Measurements from ENCODE around the gene MORN2. TPM values are rescaled to one million over a fixed set of nuclear protein-coding genes. Genes with fewer than 3 reads are reported as not detected.

The MORN2 gene
- total RNA-seq, 1 experiment from 2014 or later: 24.4 TPM

GRCh38 chr2:38829971-38830370, 45.8 kb upstream of the MORN2 start:
- no peak overlapping the region for H3K4me3 ChIP-seq (ENCODE audit: low read length)
- H3K9me2 ChIP-seq (replicated peaks; ENCODE audit: low read length): no peaks in the 10 kb centered on the region
- TF ChIP-seq EZH2phosphoT487 (IDR thresholded peaks at IDR 0.05; ENCODE audit: borderline replicate concordance, low read length): no peak
- TF ChIP-seq, protein P1, sequence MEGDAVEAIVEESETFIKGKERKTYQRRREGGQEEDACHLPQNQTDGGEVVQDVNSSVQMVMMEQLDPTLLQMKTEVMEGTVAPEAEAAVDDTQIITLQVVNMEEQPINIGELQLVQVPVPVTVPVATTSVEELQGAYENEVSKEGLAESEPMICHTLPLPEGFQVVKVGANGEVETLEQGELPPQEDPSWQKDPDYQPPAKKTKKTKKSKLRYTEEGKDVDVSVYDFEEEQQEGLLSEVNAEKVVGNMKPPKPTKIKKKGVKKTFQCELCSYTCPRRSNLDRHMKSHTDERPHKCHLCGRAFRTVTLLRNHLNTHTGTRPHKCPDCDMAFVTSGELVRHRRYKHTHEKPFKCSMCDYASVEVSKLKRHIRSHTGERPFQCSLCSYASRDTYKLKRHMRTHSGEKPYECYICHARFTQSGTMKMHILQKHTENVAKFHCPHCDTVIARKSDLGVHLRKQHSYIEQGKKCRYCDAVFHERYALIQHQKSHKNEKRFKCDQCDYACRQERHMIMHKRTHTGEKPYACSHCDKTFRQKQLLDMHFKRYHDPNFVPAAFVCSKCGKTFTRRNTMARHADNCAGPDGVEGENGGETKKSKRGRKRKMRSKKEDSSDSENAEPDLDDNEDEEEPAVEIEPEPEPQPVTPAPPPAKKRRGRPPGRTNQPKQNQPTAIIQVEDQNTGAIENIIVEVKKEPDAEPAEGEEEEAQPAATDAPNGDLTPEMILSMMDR (conservative IDR thresholded peaks at IDR 0.05; ENCODE audit: low read depth, low read length): no peak
- TF ChIP-seq EZH2 (IDR thresholded peaks at IDR 0.05; ENCODE audit: low read length, unreplicated experiment): no peak
- H3K27me3 ChIP-seq (ENCODE audit: low read length): no peaks in the 10 kb centered on the region
- H3K79me2 ChIP-seq (ENCODE audit: low read length): no peaks in the 10 kb centered on the region
- ATAC-seq (no peak), DNase-seq (no peak)
- no peak overlapping the region for H3K9ac ChIP-seq (ENCODE audit: low read length)
- no peak overlapping the region for H2AFZ ChIP-seq (ENCODE audit: low read length)
- no peaks in the 10 kb centered on the region for H4K20me1 ChIP-seq (ENCODE audit: low read length)
- H3K4me2 ChIP-seq (ENCODE audit: low read length): no peak overlapping the region
- peaks cover 8% of the 10 kb centered on the region; the same call in 1 of the 2 replicates for H3K4me1 ChIP-seq (ENCODE audit: insufficient read depth, low read length)
- H3K27ac ChIP-seq (ENCODE audit: low read length): no peak overlapping the region
- ChIA-PET POLR2A (ENCODE audit: unreplicated experiment) (no interaction called here), CTCF (interaction anchor here (0.5 kb wide), 1 partner anchor 11 kb away, joined by 5 read pairs; no protein-coding TSS in a partner anchor)
- peaks cover 15% of the 10 kb centered on the region; the same call in 1 of the 2 replicates for H3K36me3 ChIP-seq (ENCODE audit: low read depth, low read length)
- no peaks in the 10 kb centered on the region for H3F3A ChIP-seq (ENCODE audit: low read length, unreplicated experiment)
- BruUV-seq (replicated peaks): no TSS peak
- H3K9me3 ChIP-seq (ENCODE audit: low read length): no peaks in the 10 kb centered on the region
- intact Hi-C loops (cut with micrococcal nuclease): no loop called here

DNA sequence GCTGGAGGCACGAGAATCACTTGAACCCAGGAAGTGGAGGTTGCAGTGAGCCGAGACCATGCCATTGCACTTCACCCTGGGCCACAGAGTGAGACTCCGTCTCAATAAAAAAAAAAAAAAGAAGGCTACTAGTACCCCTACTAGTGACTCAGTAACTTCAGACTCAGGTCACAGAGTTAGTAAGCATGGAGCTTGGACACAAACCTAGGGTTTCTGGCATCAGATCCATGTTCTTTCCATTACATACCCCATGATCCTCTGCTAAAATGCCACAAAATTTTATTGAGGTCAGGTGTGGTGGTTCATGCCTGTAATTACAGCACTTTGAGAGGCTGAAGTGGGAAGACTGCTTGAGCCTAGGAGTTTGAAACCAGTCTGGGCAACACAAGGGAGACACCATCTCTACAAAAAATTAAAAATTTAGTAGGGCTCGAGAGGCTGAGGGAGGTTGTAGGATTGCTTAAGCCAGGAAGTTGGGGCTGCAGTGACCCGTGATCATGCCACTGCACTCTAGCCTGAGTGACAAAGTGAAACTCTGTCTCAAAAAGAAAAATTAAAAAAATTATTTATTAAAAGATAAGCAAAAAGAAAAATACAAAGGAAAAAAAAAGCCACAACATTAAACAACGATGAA, 45.1 kb upstream of the MORN2 start:
- Histone ChIP-seq H3K36me3 (ENCODE audit: low read depth, low read length) (peaks cover 13% of the 10 kb centered on the region; the same call in 1 of the 2 replicates), H4K20me1 (ENCODE audit: low read length) (no peaks in the 10 kb centered on the region), H3K4me2 (ENCODE audit: low read length) (no peak overlapping the region), H3K79me2 (ENCODE audit: low read length) (no peaks in the 10 kb centered on the region), H3K27me3 (ENCODE audit: low read length) (no peaks in the 10 kb centered on the region), H3K9me2 (replicated peaks; ENCODE audit: low read length) (no peaks in the 10 kb centered on the region), H3K27ac (ENCODE audit: low read length) (no peak overlapping the region), H2AFZ (ENCODE audit: low read length) (no peak overlapping the region), H3K4me3 (ENCODE audit: low read length) (no peak overlapping the region), H3K9me3 (ENCODE audit: low read length) (no peaks in the 10 kb centered on the region), H3F3A (ENCODE audit: low read length, unreplicated experiment) (no peaks in the 10 kb centered on the region), H3K4me1 (ENCODE audit: insufficient read depth, low read length) (peaks cover 8% of the 10 kb centered on the region; the same call in 1 of the 2 replicates), H3K9ac (ENCODE audit: low read length) (no peak overlapping the region)
- ChIA-PET POLR2A (ENCODE audit: unreplicated experiment) (no interaction called here), CTCF (interaction anchor here (0.5 kb wide), 1 partner anchor 12 kb away, joined by 5 read pairs; no protein-coding TSS in a partner anchor)
- DNase-seq: no peak
- intact Hi-C loops (cut with micrococcal nuclease): no loop called here
- no peak for TF ChIP-seq EZH2phosphoT487 (IDR thresholded peaks at IDR 0.05; ENCODE audit: borderline replicate concordance, low read length)
- no peak for TF ChIP-seq EZH2 (IDR thresholded peaks at IDR 0.05; ENCODE audit: low read length, unreplicated experiment)
- TF ChIP-seq, protein P1 (conservative IDR thresholded peaks at IDR 0.05; ENCODE audit: low read depth, low read length): no peak
- no TSS peak for BruUV-seq (replicated peaks)
- ATAC-seq: no peak

DNA sequence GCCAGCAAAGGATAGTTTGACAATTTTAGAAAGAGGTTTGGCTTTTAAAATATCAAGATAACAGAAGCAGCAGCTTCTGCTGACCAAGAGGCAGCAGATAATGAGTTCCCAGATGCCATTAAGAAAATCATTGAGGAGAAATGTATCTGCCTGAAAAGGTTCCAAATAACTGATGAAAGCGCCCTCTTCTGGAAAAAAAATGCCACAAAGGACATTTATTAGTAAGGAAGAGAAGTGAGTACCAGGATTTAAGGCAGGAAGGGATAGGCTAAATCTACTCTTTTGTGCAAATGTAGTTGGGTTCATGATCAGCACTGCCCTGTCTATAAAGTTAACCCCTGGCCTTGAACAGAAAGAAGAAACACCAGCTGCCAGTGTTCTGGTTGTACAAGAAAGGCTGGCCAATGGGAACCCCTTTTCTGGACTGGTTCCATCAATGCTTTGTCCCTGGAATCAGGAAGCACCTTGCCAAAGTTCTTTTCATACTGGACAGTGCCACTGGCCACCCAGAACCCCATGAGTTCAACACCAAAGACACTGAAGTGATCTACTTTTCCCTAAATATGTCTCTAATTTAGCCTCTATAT, 40.7 kb upstream of the MORN2 start:
- no peaks in the 10 kb centered on the region for H3K4me1 ChIP-seq (ENCODE audit: insufficient read depth, low read length)
- 0 out of 2 replicates have a peak, but pooled peaks cover 6% of the 10 kb centered on the region for H3K36me3 ChIP-seq (ENCODE audit: low read depth, low read length)
- no peak overlapping the region for H2AFZ ChIP-seq (ENCODE audit: low read length)
- ChIA-PET CTCF (interaction anchor here (0.5 kb wide), 1 partner anchor 273 kb away, joined by 4 read pairs; no protein-coding TSS in a partner anchor), POLR2A (ENCODE audit: unreplicated experiment) (interaction anchor here (0.6 kb wide), 1 partner anchor 84 kb away, joined by 9 read pairs; the partner anchor contains the start of gene SRSF7)
- DNase-seq (peak; percentile 71), ATAC-seq (no peak)
- H3K9ac ChIP-seq (ENCODE audit: low read length): no peak overlapping the region
- BruUV-seq (replicated peaks): no TSS peak
- TF ChIP-seq, protein P1 (conservative IDR thresholded peaks at IDR 0.05; ENCODE audit: low read depth, low read length): peak; percentile 74
- no peak for TF ChIP-seq EZH2phosphoT487 (IDR thresholded peaks at IDR 0.05; ENCODE audit: borderline replicate concordance, low read length)
- TF ChIP-seq EZH2 (IDR thresholded peaks at IDR 0.05; ENCODE audit: low read length, unreplicated experiment): no peak
- H3K4me3 ChIP-seq (ENCODE audit: low read length): no peak overlapping the region
- H3K4me2 ChIP-seq (ENCODE audit: low read length): no peak overlapping the region
- H3K9me2 ChIP-seq (replicated peaks; ENCODE audit: low read length): no peaks in the 10 kb centered on the region
- no peaks in the 10 kb centered on the region for H3F3A ChIP-seq (ENCODE audit: low read length, unreplicated experiment)
- no peaks in the 10 kb centered on the region for H4K20me1 ChIP-seq (ENCODE audit: low read length)
- no peaks in the 10 kb centered on the region for H3K9me3 ChIP-seq (ENCODE audit: low read length)
- H3K79me2 ChIP-seq (ENCODE audit: low read length): no peaks in the 10 kb centered on the region
- intact Hi-C loops (cut with micrococcal nuclease): loop anchor here (5.0 kb wide), 1 partner anchor 93 kb away; no protein-coding TSS in a partner anchor
- no peak overlapping the region for H3K27ac ChIP-seq (ENCODE audit: low read length)
- H3K27me3 ChIP-seq (ENCODE audit: low read length): no peaks in the 10 kb centered on the region
